SK-N-SH (cell line): Measurements from ENCODE around the gene IGFBPL1. TPM values are rescaled to one million over a fixed set of nuclear protein-coding genes. Genes with fewer than 3 reads are reported as not detected.

ENCODE experiments used
- CTCF ChIA-PET: fragments of 300-600, 350-600 bp; formaldehyde crosslinking; extraction: SDS; loops from one replicate; lab custom pipeline; 2021; lab: Yijun Ruan, JAX
- POLR2A ChIA-PET: fragments of 350-600 bp; sonication (Branson Sonifier 250); formaldehyde crosslinking; extraction: SDS; loops from one replicate; lab custom pipeline; 2020; ENCODE audit warnings: antibody characterized with exemption, inconsistent platforms; lab: Yijun Ruan, JAX
- DNase-seq: peaks from one replicate; pipeline ENCODE4 v3.0.0; 2012
- H2AFZ ChIP-seq: fragments of 200-600 bp; sonication (generic); 2 replicates; pipeline ENCODE4 v1.8.1; 2016; ENCODE audit warnings: antibody characterized with exemption, mild to moderate bottlenecking, low read depth
- H3F3A ChIP-seq: fragments of 200-600 bp; sonication (generic); replicated peaks from 2 replicates; pipeline ENCODE3; 2016; ENCODE audit warnings: antibody characterized with exemption, mild to moderate bottlenecking; ENCODE audit not compliant: insufficient read depth
- H3K27ac ChIP-seq, 2 experiments: fragments of 200-500 bp in 1 of 2; fragments of 200-600 bp in 1 of 2; sonication (Bioruptor generic) in 1 of 2; sonication (generic), shearing (Covaris generic) in 1 of 2; 2 replicates each; pipeline versions ENCODE4 v1.5.1 to v1.6.1; 2014 to 2016; ENCODE audit warnings: low read depth in 2 of 2, inconsistent platforms in 1 of 2, low read length in 1 of 2, mild to moderate bottlenecking in 1 of 2, mixed read lengths in 1 of 2
- H3K27me3 ChIP-seq: fragments of 200-600 bp; sonication (generic), shearing (Covaris generic); 2 replicates; pipeline ENCODE4 v1.6.1; 2016; ENCODE audit warnings: mixed run types; ENCODE audit not compliant: insufficient read depth
- H3K36me3 ChIP-seq, 2 experiments: fragments of 200-500 bp in 1 of 2; fragments of 200-600 bp in 1 of 2; sonication (Bioruptor generic) in 1 of 2; sonication (generic) in 1 of 2; replicated peaks in 1 of 2; 2 replicates each; pipeline versions ENCODE3 to v1.5.1; 2014 to 2016; ENCODE audit warnings: low read length in 1 of 2, mild to moderate bottlenecking in 1 of 2; ENCODE audit not compliant: insufficient read depth in 2 of 2, control insufficient read depth in 1 of 2
- H3K4me1 ChIP-seq, 2 experiments: fragments of 200-500 bp in 1 of 2; fragments of 200-600 bp in 1 of 2; sonication (Bioruptor generic) in 1 of 2; sonication (generic), shearing (Covaris generic) in 1 of 2; 2 replicates each; pipeline versions ENCODE4 v1.5.1 to v1.6.1; 2014 to 2016; ENCODE audit warnings: low read depth in 1 of 2, low read length in 1 of 2, mixed run types in 1 of 2; ENCODE audit not compliant: insufficient read depth in 2 of 2, control insufficient read depth in 1 of 2
- H3K4me2 ChIP-seq: fragments of 200-600 bp; sonication (generic), shearing (Covaris generic); 2 replicates; pipeline ENCODE4 v1.6.1; 2017; ENCODE audit warnings: mixed run types
- H3K4me3 ChIP-seq, 2 experiments: fragments of 200-500 bp in 1 of 2; fragments of 200-600 bp in 1 of 2; sonication (Bioruptor generic) in 1 of 2; sonication (generic), shearing (Covaris generic) in 1 of 2; 2 replicates each; pipeline versions ENCODE4 v1.5.1 to v1.8.1; 2014 to 2016; ENCODE audit warnings: low read depth in 2 of 2, inconsistent platforms in 1 of 2, low read length in 1 of 2, mild to moderate bottlenecking in 1 of 2, mixed read lengths in 1 of 2, moderate library complexity in 1 of 2
- H3K79me2 ChIP-seq: fragments of 200-600 bp; sonication (generic); 2 replicates; pipeline ENCODE4 v1.8.1; 2017; ENCODE audit warnings: mild to moderate bottlenecking; ENCODE audit not compliant: insufficient read depth
- H3K9ac ChIP-seq: fragments of 200-600 bp; sonication (generic); 2 replicates; pipeline ENCODE4 v1.6.1; 2017; ENCODE audit warnings: mixed run types
- H3K9me2 ChIP-seq: fragments of 200-600 bp; sonication (generic); 2 replicates; pipeline ENCODE4 v1.6.1; 2017; ENCODE audit warnings: mixed run types
- H3K9me3 ChIP-seq: fragments of 200-600 bp; sonication (generic); 2 replicates; pipeline ENCODE4 v1.6.1; 2017; ENCODE audit warnings: mixed run types, mild to moderate bottlenecking, moderate library complexity
- H4K20me1 ChIP-seq: fragments of 200-600 bp; sonication (generic); 2 replicates; pipeline ENCODE4 v1.6.1; 2017; ENCODE audit warnings: mild to moderate bottlenecking, mixed run types; ENCODE audit not compliant: insufficient read depth
- CHD2 ChIP-seq: fragments of 150-350 bp; IDR thresholded peaks from 2 replicates; pipeline ENCODE4 v1.6.1; 2018; ENCODE audit warnings: low read length; ENCODE audit not compliant: partially characterized antibody
- ELF1 ChIP-seq: IDR thresholded peaks from 2 replicates; pipeline ENCODE4 v1.4.0; 2012
- EP300 ChIP-seq, 2 experiments: IDR thresholded peaks; 2 replicates each; pipeline versions ENCODE4 v1.4.0 to v1.6.1; 2012; ENCODE audit warnings: borderline replicate concordance in 1 of 2, low read depth in 1 of 2, low read length in 1 of 2
- FOXJ3 ChIP-seq: sonication (generic); formaldehyde crosslinking; IDR thresholded peaks from 2 replicates; pipeline ENCODE4 v1.5.1; 2020; ENCODE audit warnings: mild to moderate bottlenecking, missing genetic modification reagents
- FOXM1 ChIP-seq: IDR thresholded peaks from 2 replicates; pipeline ENCODE4 v1.4.0; 2012; ENCODE audit warnings: low read depth, mild to moderate bottlenecking
- GABPA ChIP-seq: IDR thresholded peaks from 2 replicates; pipeline ENCODE4 v1.4.0; 2012; ENCODE audit warnings: low read depth, mild to moderate bottlenecking
- IRF3 ChIP-seq: fragments of 150-350 bp; IDR thresholded peaks from 2 replicates; pipeline ENCODE4 v1.6.1; 2016; ENCODE audit warnings: mild to moderate bottlenecking, low read depth, low read length
- MAX ChIP-seq: IDR thresholded peaks from 2 replicates; pipeline ENCODE4 v1.4.0; 2012; ENCODE audit warnings: low read depth
- MEF2A ChIP-seq: IDR thresholded peaks from 2 replicates; pipeline ENCODE4 v1.4.0; 2012; ENCODE audit warnings: low read depth, borderline replicate concordance
- TAF1 ChIP-seq: IDR thresholded peaks from 2 replicates; pipeline ENCODE4 v1.6.1; 2012; ENCODE audit warnings: low read depth, mild to moderate bottlenecking, low read length, moderate library complexity, borderline replicate concordance
- USF1 ChIP-seq: IDR thresholded peaks from 2 replicates; pipeline ENCODE4 v1.4.0; 2012; ENCODE audit warnings: low read depth, borderline replicate concordance
- ZBTB33 ChIP-seq: IDR thresholded peaks from 2 replicates; pipeline ENCODE4 v1.4.0; 2012; ENCODE audit warnings: low read depth, borderline replicate concordance
- WGBS: methylation state at CpG from one replicate; pipeline ENCODE4 v1.1.6; 2017; ENCODE audit warnings: low lambda C conversion rate; 5-methylcytosine and 5-hydroxymethylcytosine counted together
- polyA plus RNA-seq, 3 experiments: library from polyadenylated mRNA; depleted of rRNA; stranded (reverse); fragments of >200 nt; gene quantifications; 2 replicates each; pipeline ENCODE4 v1.2.3, GENCODE V29; 2012
- TF ChIP-seq, protein P1 (sequence below): IDR thresholded peaks from 2 replicates; pipeline ENCODE4 v1.6.1; 2012; ENCODE audit warnings: mild to moderate bottlenecking, low read depth, low read length, moderate library complexity

Gene IGFBPL1
- polyA plus RNA-seq, 1 of the 3 experiments (the other 2 are of a cell fraction) = 0.41 TPM

DNA sequence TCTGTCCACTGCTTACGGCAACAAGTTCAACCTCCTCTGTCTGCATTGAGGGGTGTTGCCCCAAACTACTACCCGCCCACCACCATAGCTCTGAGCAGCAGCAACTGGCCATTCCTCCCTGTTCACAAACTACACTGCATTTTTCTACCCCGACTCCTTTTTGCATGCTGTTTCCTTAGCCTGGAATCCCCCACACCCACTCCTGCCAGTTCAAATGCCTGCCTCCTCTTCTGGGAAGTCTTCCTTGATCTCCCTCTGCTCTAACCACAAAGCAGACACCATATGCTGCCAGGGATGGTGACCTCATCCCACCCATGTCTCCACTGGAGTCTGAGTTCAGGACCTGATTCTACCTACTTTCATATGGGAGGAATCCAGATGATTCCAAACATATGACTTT, 18.5 kb downstream of the IGFBPL1 start (continued):
- TF ChIP-seq, protein P1, sequence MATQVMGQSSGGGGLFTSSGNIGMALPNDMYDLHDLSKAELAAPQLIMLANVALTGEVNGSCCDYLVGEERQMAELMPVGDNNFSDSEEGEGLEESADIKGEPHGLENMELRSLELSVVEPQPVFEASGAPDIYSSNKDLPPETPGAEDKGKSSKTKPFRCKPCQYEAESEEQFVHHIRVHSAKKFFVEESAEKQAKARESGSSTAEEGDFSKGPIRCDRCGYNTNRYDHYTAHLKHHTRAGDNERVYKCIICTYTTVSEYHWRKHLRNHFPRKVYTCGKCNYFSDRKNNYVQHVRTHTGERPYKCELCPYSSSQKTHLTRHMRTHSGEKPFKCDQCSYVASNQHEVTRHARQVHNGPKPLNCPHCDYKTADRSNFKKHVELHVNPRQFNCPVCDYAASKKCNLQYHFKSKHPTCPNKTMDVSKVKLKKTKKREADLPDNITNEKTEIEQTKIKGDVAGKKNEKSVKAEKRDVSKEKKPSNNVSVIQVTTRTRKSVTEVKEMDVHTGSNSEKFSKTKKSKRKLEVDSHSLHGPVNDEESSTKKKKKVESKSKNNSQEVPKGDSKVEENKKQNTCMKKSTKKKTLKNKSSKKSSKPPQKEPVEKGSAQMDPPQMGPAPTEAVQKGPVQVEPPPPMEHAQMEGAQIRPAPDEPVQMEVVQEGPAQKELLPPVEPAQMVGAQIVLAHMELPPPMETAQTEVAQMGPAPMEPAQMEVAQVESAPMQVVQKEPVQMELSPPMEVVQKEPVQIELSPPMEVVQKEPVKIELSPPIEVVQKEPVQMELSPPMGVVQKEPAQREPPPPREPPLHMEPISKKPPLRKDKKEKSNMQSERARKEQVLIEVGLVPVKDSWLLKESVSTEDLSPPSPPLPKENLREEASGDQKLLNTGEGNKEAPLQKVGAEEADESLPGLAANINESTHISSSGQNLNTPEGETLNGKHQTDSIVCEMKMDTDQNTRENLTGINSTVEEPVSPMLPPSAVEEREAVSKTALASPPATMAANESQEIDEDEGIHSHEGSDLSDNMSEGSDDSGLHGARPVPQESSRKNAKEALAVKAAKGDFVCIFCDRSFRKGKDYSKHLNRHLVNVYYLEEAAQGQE = no peak
- TF ChIP-seq FOXJ3 (no peak), IRF3 (no peak), EP300 (IDR thresholded peaks at IDR 0.05; ENCODE audit: borderline replicate concordance in 1 of 2, low read depth in 1 of 2, low read length in 1 of 2) (no peak), ELF1 (no peak), ZBTB33 (no peak), TAF1 (no peak), GABPA (no peak), CHD2 (no peak), MEF2A (no peak), FOXM1 (no peak)

GRCh38 chr9:38404314-38404713, 19.9 kb downstream of the IGFBPL1 start:
- Histone ChIP-seq H3K9ac (no peak overlapping the region), H3K36me3 (no peaks in the 10 kb centered on the region), H3K4me3 (no peak overlapping the region), H3K4me2 (no peak overlapping the region), H3K79me2 (no peaks in the 10 kb centered on the region), H3K9me3 (no peaks in the 10 kb centered on the region), H3K9me2 (no peaks in the 10 kb centered on the region), H3F3A (no peaks in the 10 kb centered on the region), H3K27me3 (no peaks in the 10 kb centered on the region; the same call in 1 of the 2 replicates), H4K20me1 (no peaks in the 10 kb centered on the region), H3K27ac (no peak overlapping the region), H3K4me1 (peaks cover 0 to 8% of the 10 kb centered on the region in 2 experiments; a peak in 1 of 4 replicates), H2AFZ (no peak overlapping the region)
- TF ChIP-seq USF1 (no peak), ZBTB33 (no peak), TAF1 (no peak), CHD2 (no peak), MAX (no peak)
- ChIA-PET CTCF (interaction anchor here (1.1 to 5.0 kb wide), 5 partner anchors 11 to 491 kb away, joined by 3 to 31 read pairs (median 6); no protein-coding TSS in a partner anchor), POLR2A (interaction anchor here (2.3 kb wide), 1 partner anchor 12 kb away, joined by 6 read pairs; the partner anchor contains the start of gene ALDH1B1)
- DNase-seq = no peak
- WGBS = 46% methylated on average over 6 of the region's 6 CpGs
